Lower lobe of right lung (tissue), 2 donors: ENCODE measurements around the gene NUDCD3. TPM values are rescaled to one million over a fixed set of nuclear protein-coding genes. Genes with fewer than 3 reads are reported as not detected.
A peak's percentile ranks its signal among the peaks of the same experiment; 100 is the strongest.

ENCODE experiments used
- ATAC-seq, 2 donors: fragments of 200-7000 bp; cut with Tn5 transposase; one replicate each; pipeline ENCODE4 v1.9.1; 2020 to 2022; ENCODE audit warnings: mild to moderate bottlenecking in 2 of 2, moderate library complexity in 2 of 2
- DNase-seq: peaks from one replicate; pipeline ENCODE4 v3.0.0-alpha.2; 2020
- H3K27ac ChIP-seq: fragments of 200-600 bp; one replicate; pipeline ENCODE4 v1.8.0; 2022
- H3K27me3 ChIP-seq: fragments of 200-600 bp; one replicate; pipeline ENCODE4 v1.8.0; 2022; ENCODE audit warnings: low read depth
- H3K36me3 ChIP-seq: fragments of 200-600 bp; one replicate; pipeline ENCODE4 v1.8.0; 2022; ENCODE audit warnings: mild to moderate bottlenecking
- H3K4me1 ChIP-seq: fragments of 200-600 bp; one replicate; pipeline ENCODE4 v1.8.0; 2022
- H3K4me3 ChIP-seq: fragments of 200-600 bp; one replicate; pipeline ENCODE4 v1.8.0; 2022; ENCODE audit warnings: mild to moderate bottlenecking
- H3K9me3 ChIP-seq: fragments of 200-600 bp; one replicate; pipeline ENCODE4 v1.8.0; 2022
- intact Hi-C: fragments of 100-400 bp; cut with DNase I; formaldehyde crosslinking; loops from one replicate; pipeline ENCODE4 v1.11.0; 2022
- total RNA-seq: library from RNA; stranded (reverse); fragmentation: NEBNext Ultra II Directional; extraction: Animal tissue kit (Norgen Biotek cat#: 25700); gene quantifications from one replicate; pipeline ENCODE4 v1.2.1, GENCODE V29; 2021
- TF ChIP-seq, protein P1 (sequence below): fragments of 200-600 bp; IDR thresholded peaks from one replicate; pipeline ENCODE4 v1.8.0; 2022; ENCODE audit warnings: antibody characterized with exemption, mild to moderate bottlenecking
- donor health status: DM: no; HTN: yes; CAD: no; lungs with severe emphysema.

NUDCD3 gene
- total RNA-seq, 1 donor from 2014 or later, result 87.6 TPM

DNA sequence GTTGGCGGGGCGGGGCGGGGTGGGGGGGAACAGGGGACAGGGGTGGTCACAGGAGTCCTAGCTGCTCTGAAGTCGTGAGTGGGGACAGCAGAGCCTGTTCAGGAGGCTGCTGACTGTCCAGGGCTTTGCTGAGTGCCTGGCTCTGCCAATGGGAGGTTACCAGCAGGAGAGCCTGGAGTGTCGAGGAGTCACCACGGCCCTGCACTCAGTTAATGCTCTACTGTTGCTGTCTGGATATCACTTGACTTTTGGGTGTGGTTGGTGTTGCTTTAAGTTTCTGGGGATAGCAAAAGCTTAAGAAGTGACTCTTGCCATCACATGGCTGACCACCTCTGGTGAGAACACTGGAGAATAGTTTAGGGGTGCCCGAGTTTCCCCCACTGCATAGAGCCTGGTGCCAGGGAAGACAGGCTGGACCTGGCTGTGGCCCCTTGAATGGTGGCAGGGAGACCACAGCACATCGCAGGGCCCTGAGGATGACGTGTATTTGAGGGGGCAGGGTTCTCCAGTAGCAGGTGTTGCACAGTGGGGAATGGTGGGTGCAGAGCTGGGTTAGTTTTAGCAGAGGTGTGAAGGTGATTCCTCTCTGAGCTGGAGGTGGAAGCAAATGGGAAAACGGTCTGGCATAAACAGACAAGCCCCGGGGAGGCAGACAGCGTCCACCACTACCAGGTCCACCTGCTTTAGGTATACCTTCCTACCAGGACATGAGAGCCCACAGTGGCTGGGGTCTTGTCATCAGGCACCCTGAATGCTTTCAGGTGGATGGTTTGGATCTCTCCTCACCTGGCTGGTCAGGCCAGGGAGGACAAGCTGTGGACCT, 110.9 kb downstream of the NUDCD3 start:
- Histone ChIP-seq H3K27me3 (peaks cover under 1% of the 10 kb centered on the region), H3K9me3 (no peaks in the 10 kb centered on the region), H3K4me3 (no peak overlapping the region), H3K4me1 (no peaks in the 10 kb centered on the region), H3K27ac (no peak overlapping the region), H3K36me3 (peaks cover 25% of the 10 kb centered on the region)
- TF ChIP-seq, protein P1, sequence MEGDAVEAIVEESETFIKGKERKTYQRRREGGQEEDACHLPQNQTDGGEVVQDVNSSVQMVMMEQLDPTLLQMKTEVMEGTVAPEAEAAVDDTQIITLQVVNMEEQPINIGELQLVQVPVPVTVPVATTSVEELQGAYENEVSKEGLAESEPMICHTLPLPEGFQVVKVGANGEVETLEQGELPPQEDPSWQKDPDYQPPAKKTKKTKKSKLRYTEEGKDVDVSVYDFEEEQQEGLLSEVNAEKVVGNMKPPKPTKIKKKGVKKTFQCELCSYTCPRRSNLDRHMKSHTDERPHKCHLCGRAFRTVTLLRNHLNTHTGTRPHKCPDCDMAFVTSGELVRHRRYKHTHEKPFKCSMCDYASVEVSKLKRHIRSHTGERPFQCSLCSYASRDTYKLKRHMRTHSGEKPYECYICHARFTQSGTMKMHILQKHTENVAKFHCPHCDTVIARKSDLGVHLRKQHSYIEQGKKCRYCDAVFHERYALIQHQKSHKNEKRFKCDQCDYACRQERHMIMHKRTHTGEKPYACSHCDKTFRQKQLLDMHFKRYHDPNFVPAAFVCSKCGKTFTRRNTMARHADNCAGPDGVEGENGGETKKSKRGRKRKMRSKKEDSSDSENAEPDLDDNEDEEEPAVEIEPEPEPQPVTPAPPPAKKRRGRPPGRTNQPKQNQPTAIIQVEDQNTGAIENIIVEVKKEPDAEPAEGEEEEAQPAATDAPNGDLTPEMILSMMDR, result no peak
- intact Hi-C loops, result no loop called here
- ATAC-seq, result no peak
- no peak for DNase-seq

DNA sequence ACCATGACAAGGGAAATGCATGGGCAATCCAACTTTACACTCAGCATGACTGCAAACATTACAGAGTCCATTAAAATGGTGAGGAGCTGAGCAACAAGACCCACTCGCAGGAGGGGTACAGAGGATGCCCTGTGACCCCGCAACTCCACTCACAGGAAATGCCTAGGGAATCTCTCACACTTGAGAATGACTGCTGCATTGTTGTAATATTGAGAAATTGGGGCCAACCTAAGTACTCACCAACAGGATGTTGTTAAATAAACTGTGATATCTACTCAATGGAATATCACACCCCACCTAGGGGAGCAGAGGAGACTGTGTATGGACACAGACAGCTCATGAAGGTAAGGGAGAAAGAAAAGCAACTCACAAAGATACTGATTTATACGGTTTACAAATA, 111.7 kb downstream of the NUDCD3 start:
- TF ChIP-seq, protein P1, result no peak
- peaks cover 3% of the 10 kb centered on the region for H3K27me3 ChIP-seq
- ATAC-seq (no peak), DNase-seq (no peak)
- no peak overlapping the region for H3K27ac ChIP-seq
- H3K9me3 ChIP-seq, result no peaks in the 10 kb centered on the region
- H3K36me3 ChIP-seq, result peaks cover 17% of the 10 kb centered on the region
- intact Hi-C loops, result no loop called here
- H3K4me3 ChIP-seq, result no peak overlapping the region
- no peaks in the 10 kb centered on the region for H3K4me1 ChIP-seq

DNA sequence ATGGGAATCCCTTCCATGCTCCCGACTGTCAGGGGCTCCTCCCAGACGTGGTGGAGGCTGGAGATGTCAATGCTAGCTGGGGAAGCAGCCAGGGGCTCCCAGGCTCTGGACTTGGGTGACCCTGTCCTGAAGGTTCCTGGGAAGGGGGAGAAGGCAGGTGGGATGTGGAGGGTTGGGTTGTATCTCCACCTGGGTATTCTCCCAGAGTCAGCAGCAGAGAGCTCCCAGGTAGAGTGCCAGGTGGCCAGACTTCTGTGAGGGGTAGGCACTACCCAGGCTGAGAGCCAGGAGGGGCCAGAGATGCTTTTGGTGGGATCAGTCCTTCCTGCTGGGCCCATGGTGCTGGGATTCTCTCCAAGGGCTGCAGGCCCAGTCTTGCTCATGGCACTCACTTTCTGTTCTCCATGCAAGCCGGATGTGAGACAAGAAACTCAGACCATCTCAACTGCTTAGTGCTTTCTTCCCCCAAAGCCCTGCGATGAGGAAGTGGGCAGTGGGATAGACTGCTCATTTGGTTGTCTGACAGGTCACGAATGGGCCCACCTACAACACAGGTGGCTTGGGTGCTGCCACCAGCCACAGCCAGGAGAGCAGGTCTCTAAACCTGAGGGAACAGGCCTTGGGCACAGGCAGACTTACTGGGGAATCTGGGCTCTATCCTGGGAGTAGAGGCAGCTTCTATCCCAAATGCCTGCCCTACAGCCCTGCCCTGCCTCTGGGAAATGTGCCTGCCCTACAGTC, 112.6 kb downstream of the NUDCD3 start:
- H3K4me1 ChIP-seq, result no peaks in the 10 kb centered on the region
- H3K9me3 ChIP-seq, result no peaks in the 10 kb centered on the region
- intact Hi-C loops, result no loop called here
- no peak for DNase-seq
- no peak overlapping the region for H3K27ac ChIP-seq
- peaks cover 3% of the 10 kb centered on the region for H3K27me3 ChIP-seq
- ATAC-seq, result peak in 1 of 2 donors; percentile 3
- TF ChIP-seq, protein P1, result no peak
- peaks cover 8% of the 10 kb centered on the region for H3K36me3 ChIP-seq
- no peak overlapping the region for H3K4me3 ChIP-seq

DNA sequence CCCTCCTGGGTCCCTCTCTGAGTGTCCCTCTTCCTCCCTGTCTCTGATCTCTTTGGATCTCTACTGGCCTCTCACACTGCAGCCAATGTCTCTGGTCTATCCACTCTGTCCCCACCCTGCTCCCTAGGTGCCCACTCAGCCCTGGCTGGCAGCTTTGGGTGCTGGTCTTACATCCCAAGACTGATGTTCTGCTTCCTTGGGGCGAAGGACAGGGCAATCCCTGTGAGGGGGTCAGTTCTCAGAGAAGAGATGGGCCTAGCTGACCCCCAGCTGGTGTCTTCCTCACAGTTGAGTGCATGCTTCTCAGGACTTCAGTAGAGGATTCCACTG, 113.4 kb downstream of the NUDCD3 start:
- no peak overlapping the region for H3K27ac ChIP-seq
- H3K36me3 ChIP-seq, result peaks cover 7% of the 10 kb centered on the region
- DNase-seq (no peak), ATAC-seq (no peak)
- H3K4me1 ChIP-seq, result no peaks in the 10 kb centered on the region
- peaks cover 3% of the 10 kb centered on the region for H3K27me3 ChIP-seq
- no peak overlapping the region for H3K4me3 ChIP-seq
- TF ChIP-seq, protein P1, result no peak
- no peaks in the 10 kb centered on the region for H3K9me3 ChIP-seq
- intact Hi-C loops, result no loop called here

DNA sequence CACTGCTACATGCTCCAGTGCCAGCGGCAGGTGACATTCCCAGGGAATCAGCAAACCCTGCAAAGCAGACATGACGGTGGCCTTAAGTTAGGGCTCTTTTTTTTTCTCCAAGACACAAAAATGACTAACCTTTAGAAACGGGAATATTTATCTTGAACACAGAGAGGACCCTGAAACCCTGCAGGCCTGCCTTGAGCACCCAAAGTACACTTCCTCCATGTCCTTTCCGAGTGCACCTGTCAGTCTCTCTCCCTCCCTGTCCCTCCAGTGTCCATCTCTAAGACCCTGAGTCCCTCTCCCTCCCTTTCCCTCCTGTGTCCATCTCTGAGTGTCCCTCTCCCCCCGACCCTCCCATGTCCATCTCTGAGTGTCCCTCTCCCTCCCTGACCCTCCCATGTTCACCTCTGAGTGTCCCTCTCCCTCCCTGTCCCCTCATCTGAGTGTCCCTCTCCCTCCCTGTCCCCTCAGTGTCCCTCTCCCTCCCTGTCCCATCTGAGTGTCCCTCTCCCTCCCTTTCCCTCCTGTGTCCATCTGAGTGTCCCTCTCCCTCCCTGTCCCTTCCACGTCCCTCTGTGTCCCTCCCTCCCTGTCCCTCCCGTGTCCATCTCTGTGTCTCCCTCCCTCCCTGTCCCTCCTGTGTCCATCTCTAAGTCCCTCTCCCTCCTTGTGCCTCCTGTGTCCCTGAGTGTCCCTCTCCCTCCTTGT, 113.9 kb downstream of the NUDCD3 start:
- intact Hi-C loops, result no loop called here
- Histone ChIP-seq H3K9me3 (no peaks in the 10 kb centered on the region), H3K27ac (no peak overlapping the region), H3K36me3 (peaks cover 7% of the 10 kb centered on the region), H3K27me3 (peaks cover 3% of the 10 kb centered on the region), H3K4me1 (no peaks in the 10 kb centered on the region), H3K4me3 (no peak overlapping the region)
- no peak for ATAC-seq
- DNase-seq, result no peak
- TF ChIP-seq, protein P1, result no peak
